CD4-positive, alpha-beta T cell (primary cell): ENCODE results near the gene UBR7. TPM values are rescaled to one million over a fixed set of nuclear protein-coding genes. Genes with fewer than 3 reads are reported as not detected.
"Not testable (repeated sequence)": the region's sequence is repeated elsewhere in the genome, so short reads cannot be mapped to it uniquely, and the experiment has no call there.

Source experiments
- ATAC-seq: fragments of 200-7000 bp; cut with Tn5 transposase; one replicate; pipeline ENCODE4 v1.10.0; 2022; ENCODE audit warnings: mild to moderate bottlenecking; ENCODE audit not compliant: poor library complexity
- CTCF ChIA-PET: fragments of 350-600 bp; sonication (Branson Sonifier 250); formaldehyde crosslinking; loops from one replicate; lab custom pipeline; 2021; ENCODE audit warnings: antibody characterized with exemption, inconsistent platforms; lab: Charles Lee
- POLR2A ChIA-PET: fragments of 350-600 bp; sonication (Branson Sonifier 250); formaldehyde crosslinking; loops from one replicate; lab custom pipeline; 2021; ENCODE audit warnings: antibody characterized with exemption, inconsistent platforms; lab: Charles Lee
- DNase-seq, 14 experiments: peaks; one replicate each; pipeline ENCODE4 v3.0.0-alpha.2; 2013 to 2020; ENCODE audit warnings: mixed read lengths in 2 of 14
- H3K27ac ChIP-seq, 2 donors: one replicate each; pipeline versions ENCODE4 v1.5.1 to v1.7.0; 2013; ENCODE audit warnings: low read length in 2 of 2, low read depth in 1 of 2, mild to moderate bottlenecking in 1 of 2
- H3K27me3 ChIP-seq, 2 experiments: 1 replicate in 1 of 2; 2 replicates in 1 of 2; pipeline versions ENCODE4 v1.6.1 to v1.7.0; 2013; ENCODE audit warnings: low read length in 2 of 2, control low read depth in 1 of 2, mild to moderate bottlenecking in 1 of 2, moderate library complexity in 1 of 2; ENCODE audit not compliant: insufficient read depth in 2 of 2, control insufficient read depth in 1 of 2
- H3K36me3 ChIP-seq: one replicate; pipeline ENCODE4 v1.6.1; 2013; ENCODE audit warnings: low read length, control low read depth; ENCODE audit not compliant: insufficient read depth
- H3K4me1 ChIP-seq: one replicate; pipeline ENCODE4 v1.6.1; 2013; ENCODE audit warnings: low read length, control low read depth; ENCODE audit not compliant: insufficient read depth
- H3K4me3 ChIP-seq: one replicate; pipeline ENCODE4 v1.5.1; 2013; ENCODE audit warnings: mild to moderate bottlenecking, low read length, moderate library complexity
- H3K9me3 ChIP-seq, 2 experiments: 1 replicate in 1 of 2; 2 replicates in 1 of 2; pipeline versions ENCODE4 v1.6.1 to v1.7.0; 2013; ENCODE audit warnings: low read length in 2 of 2, mild to moderate bottlenecking in 2 of 2, control low read depth in 1 of 2, moderate library complexity in 1 of 2; ENCODE audit not compliant: control insufficient read depth in 1 of 2, insufficient read depth in 1 of 2
- H3K27ac Mint-ChIP-seq: one replicate; pipeline ENCODE4 v1.8.0; 2020; ENCODE audit warnings: mixed read lengths
- H3K27me3 Mint-ChIP-seq: one replicate; pipeline ENCODE4 v1.8.0; 2021; ENCODE audit warnings: mixed read lengths
- H3K36me3 Mint-ChIP-seq: one replicate; pipeline ENCODE4 v1.8.0; 2021; ENCODE audit warnings: low read depth, mixed read lengths
- H3K4me1 Mint-ChIP-seq: one replicate; pipeline ENCODE4 v1.8.0; 2021; ENCODE audit warnings: low read depth, mixed read lengths
- H3K4me3 Mint-ChIP-seq: one replicate; pipeline ENCODE4 v1.8.0; 2020; ENCODE audit warnings: mild to moderate bottlenecking, mixed read lengths
- H3K9me3 Mint-ChIP-seq: one replicate; pipeline ENCODE4 v1.8.0; 2020; ENCODE audit warnings: mixed read lengths
- intact Hi-C, 2 experiments: fragments of 100-400 bp; cut with DNase I in 1 of 2; cut with micrococcal nuclease in 1 of 2; formaldehyde crosslinking; loops; one replicate each; pipeline versions ENCODE4 v1.15.1 to v1.9.0; 2023 to 2025; cut with DNase I, micrococcal nuclease
- total RNA-seq, 174 experiments: library from RNA in 2 of 174; stranded (reverse) in 2 of 174; gene quantifications; one replicate each; pipeline ENCODE4 v1.2.3 and lab custom pipeline; 2021 to 2026
- TF ChIP-seq, protein P1 (sequence below): fragments of 200-600 bp; IDR thresholded peaks from one replicate; pipeline ENCODE4 v1.8.0; 2022; ENCODE audit warnings: antibody characterized with exemption, mild to moderate bottlenecking

The UBR7 gene
- total RNA-seq, 2 experiments from 2014 or later: 6.8 to 7.4 TPM

DNA sequence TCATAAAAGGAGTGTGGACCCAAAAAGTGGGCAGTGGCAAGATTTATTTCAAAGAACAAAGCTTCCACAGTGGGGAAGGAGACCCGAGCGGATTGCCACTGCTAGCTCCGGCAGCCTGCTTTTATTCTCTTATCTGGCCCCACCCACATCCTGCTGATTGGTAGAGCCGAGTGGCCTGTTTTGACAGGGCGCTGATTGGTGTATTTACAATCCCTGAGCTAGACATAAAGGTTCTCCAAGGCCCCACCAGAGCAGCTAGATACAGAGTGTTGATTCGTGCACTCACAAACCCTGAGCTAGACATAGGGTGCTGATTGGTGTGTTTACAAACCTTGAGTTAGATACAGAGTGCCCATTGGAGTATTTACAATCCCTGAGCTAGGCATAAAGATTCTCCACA, 37.4 kb upstream of the UBR7 start:
- H3K27me3 ChIP-seq, H3K4me3 ChIP-seq, H3K36me3 Mint-ChIP-seq, H3K27ac ChIP-seq, H3K9me3 Mint-ChIP-seq, CTCF ChIA-PET, ATAC-seq, H3K4me1 Mint-ChIP-seq, H3K36me3 ChIP-seq, H3K27me3 Mint-ChIP-seq, H3K27ac Mint-ChIP-seq, H3K4me3 Mint-ChIP-seq, H3K9me3 ChIP-seq, intact Hi-C loops, DNase-seq, H3K4me1 ChIP-seq: not testable (repeated sequence)
- POLR2A ChIA-PET: interaction anchor here (0.5 to 0.7 kb wide), 2 partner anchors 12 to 483 kb away, joined by 3 read pairs; no protein-coding TSS in a partner anchor

DNA sequence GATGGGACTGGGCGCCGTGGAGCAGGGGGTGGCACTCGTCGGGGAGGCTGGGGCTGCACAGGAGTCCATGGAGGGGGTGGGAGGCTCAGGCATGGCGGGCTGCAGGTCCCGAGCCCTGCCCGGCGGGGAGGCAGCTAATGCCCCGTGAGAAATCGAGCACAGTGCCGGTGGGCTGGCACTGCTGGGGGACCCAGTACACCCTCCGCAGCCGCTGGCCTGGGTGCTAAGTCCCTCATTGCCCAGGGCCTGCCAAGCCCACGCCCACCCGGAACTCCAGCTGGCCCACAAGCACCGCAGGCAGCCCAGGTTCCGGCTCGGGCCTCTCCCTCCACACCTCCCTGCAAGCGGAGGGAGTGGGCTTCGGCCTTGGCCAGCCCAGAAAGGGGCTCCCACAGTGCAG, 36.9 kb upstream of the UBR7 start:
- ATAC-seq, H3K36me3 ChIP-seq, H3K27ac Mint-ChIP-seq, H3K4me3 ChIP-seq, H3K27me3 Mint-ChIP-seq, H3K36me3 Mint-ChIP-seq, H3K4me3 Mint-ChIP-seq, H3K9me3 Mint-ChIP-seq, DNase-seq, H3K27ac ChIP-seq, H3K4me1 Mint-ChIP-seq, H3K9me3 ChIP-seq, H3K4me1 ChIP-seq, intact Hi-C loops, H3K27me3 ChIP-seq, POLR2A ChIA-PET, CTCF ChIA-PET: not testable (repeated sequence)

DNA sequence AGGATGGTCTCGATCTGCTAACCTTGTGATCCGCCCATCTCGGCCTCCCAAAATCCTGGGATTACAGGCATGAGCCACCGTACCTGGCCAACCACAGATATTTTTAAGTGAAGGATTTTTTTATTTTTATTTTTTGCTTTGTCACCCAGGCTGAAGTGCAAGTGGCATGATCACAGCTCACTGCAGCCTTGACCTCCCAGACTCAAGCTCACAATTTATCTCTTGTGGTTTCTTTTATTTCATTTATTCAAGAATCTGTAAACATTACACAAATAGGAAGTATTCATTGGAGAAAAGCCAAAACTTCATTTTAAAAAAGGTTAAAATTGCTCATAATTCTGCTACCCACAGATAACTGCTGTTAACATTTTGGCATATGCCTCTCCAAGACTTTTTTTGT, 35.7 kb upstream of the UBR7 start:
- ChIA-PET POLR2A (no interaction called here), CTCF (interaction anchor here (0.6 kb wide), 1 partner anchor 8 kb away, joined by 5 read pairs; no protein-coding TSS in a partner anchor)
- H3K36me3 ChIP-seq: no peaks in the 10 kb centered on the region
- H3K4me1 ChIP-seq: no peaks in the 10 kb centered on the region
- H3K27ac Mint-ChIP-seq: no peak overlapping the region
- no peaks in the 10 kb centered on the region for H3K27me3 Mint-ChIP-seq
- H3K36me3 Mint-ChIP-seq: no peaks in the 10 kb centered on the region
- intact Hi-C loops: no loop called here
- no peaks in the 10 kb centered on the region for H3K4me1 Mint-ChIP-seq
- H3K4me3 ChIP-seq: no peak overlapping the region
- H3K4me3 Mint-ChIP-seq: no peak overlapping the region
- H3K27ac ChIP-seq: no peak overlapping the region
- DNase-seq (no peak), ATAC-seq (no peak)
- H3K27me3 ChIP-seq: peaks cover 0 to 3% of the 10 kb centered on the region in 2 experiments
- no peaks in the 10 kb centered on the region for H3K9me3 Mint-ChIP-seq
- TF ChIP-seq, protein P1, sequence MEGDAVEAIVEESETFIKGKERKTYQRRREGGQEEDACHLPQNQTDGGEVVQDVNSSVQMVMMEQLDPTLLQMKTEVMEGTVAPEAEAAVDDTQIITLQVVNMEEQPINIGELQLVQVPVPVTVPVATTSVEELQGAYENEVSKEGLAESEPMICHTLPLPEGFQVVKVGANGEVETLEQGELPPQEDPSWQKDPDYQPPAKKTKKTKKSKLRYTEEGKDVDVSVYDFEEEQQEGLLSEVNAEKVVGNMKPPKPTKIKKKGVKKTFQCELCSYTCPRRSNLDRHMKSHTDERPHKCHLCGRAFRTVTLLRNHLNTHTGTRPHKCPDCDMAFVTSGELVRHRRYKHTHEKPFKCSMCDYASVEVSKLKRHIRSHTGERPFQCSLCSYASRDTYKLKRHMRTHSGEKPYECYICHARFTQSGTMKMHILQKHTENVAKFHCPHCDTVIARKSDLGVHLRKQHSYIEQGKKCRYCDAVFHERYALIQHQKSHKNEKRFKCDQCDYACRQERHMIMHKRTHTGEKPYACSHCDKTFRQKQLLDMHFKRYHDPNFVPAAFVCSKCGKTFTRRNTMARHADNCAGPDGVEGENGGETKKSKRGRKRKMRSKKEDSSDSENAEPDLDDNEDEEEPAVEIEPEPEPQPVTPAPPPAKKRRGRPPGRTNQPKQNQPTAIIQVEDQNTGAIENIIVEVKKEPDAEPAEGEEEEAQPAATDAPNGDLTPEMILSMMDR: no peak
- H3K9me3 ChIP-seq: no peaks in the 10 kb centered on the region

DNA sequence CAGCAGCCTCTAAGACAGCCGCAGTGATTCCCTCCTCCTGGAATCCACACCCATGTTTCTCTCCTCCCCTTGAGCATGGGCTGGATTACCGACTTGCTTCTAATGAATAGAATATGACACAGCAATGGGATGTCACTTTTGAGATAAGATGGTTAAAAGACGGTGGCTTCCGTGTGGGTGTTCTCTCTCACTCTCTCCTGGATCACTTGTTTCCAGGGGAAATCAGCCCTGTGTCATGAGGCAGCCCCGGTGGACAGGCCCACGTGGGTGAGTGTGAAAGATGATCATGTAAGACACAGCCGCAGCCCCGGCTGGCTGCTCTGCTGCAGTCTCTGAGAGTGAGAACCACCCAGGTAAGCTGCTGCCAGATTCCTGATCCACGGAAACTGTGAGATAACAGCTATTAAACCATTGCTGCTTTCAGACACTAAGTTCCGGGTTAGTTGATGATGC, 33.1 kb upstream of the UBR7 start:
- TF ChIP-seq, protein P1: no peak
- no peak overlapping the region for H3K27ac Mint-ChIP-seq
- no peak for DNase-seq
- no peaks in the 10 kb centered on the region for H3K36me3 Mint-ChIP-seq
- ChIA-PET CTCF (interaction anchor here (0.6 kb wide), 1 partner anchor 70 kb away, joined by 3 read pairs; no protein-coding TSS in a partner anchor), POLR2A (interaction anchor here (2.8 kb wide), 1 partner anchor 10 kb away, joined by 9 read pairs; the partner anchor contains the start of genes LYSET and MOAP1)
- Histone ChIP-seq H3K27me3 (peaks cover 0 to 3% of the 10 kb centered on the region in 2 experiments), H3K27ac (no peak overlapping the region), H3K4me3 (no peak overlapping the region), H3K9me3 (no peaks in the 10 kb centered on the region), H3K36me3 (no peaks in the 10 kb centered on the region), H3K4me1 (no peaks in the 10 kb centered on the region)
- intact Hi-C loops: no loop called here
- peaks cover 3% of the 10 kb centered on the region for H3K4me1 Mint-ChIP-seq
- H3K9me3 Mint-ChIP-seq: no peaks in the 10 kb centered on the region
- H3K27me3 Mint-ChIP-seq: no peaks in the 10 kb centered on the region
- no peak overlapping the region for H3K4me3 Mint-ChIP-seq
- ATAC-seq: no peak

DNA sequence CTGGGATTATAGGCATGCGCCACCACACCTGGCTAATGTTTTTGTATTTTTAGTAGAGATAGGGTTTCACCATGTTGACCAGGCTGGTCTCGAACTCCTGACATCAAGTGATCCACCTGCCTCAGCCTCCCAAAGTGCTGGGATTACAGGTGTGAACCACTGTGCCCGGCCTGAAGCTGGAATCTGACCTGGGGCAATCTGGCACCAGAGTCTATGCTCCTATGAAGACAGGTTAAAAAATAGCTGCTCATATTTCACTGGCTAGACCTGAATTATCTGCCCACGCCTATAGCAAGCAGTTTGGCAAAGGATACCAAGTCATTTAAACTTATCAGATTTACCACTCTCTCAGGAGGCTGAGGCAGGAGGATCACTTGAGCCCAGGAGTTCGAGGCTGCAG, 32.3 kb upstream of the UBR7 start:
- not testable (repeated sequence) for H3K9me3 ChIP-seq, H3K27ac ChIP-seq, ATAC-seq, H3K4me3 ChIP-seq, H3K36me3 ChIP-seq, H3K36me3 Mint-ChIP-seq, H3K9me3 Mint-ChIP-seq, H3K27ac Mint-ChIP-seq, H3K4me3 Mint-ChIP-seq, H3K4me1 Mint-ChIP-seq, DNase-seq, H3K27me3 Mint-ChIP-seq, H3K4me1 ChIP-seq, H3K27me3 ChIP-seq
- CTCF ChIA-PET: interaction anchor here (0.6 kb wide), 1 partner anchor 70 kb away, joined by 3 read pairs; no protein-coding TSS in a partner anchor
- POLR2A ChIA-PET: interaction anchor here (2.8 kb wide), 1 partner anchor 10 kb away, joined by 9 read pairs; the partner anchor contains the start of genes LYSET and MOAP1
- intact Hi-C loops: loop anchor here in 1 of 2 experiments (5.0 kb wide), 1 partner anchor 43 kb away; no protein-coding TSS in a partner anchor
